NCI-H1105 (cell line): ENCODE data around the gene PTGR1.

Source experiments
- DNase-seq: peaks from one replicate; lab custom pipeline; 2025; lab: John Stamatoyannopoulos, UW

The PTGR1 gene

DNA sequence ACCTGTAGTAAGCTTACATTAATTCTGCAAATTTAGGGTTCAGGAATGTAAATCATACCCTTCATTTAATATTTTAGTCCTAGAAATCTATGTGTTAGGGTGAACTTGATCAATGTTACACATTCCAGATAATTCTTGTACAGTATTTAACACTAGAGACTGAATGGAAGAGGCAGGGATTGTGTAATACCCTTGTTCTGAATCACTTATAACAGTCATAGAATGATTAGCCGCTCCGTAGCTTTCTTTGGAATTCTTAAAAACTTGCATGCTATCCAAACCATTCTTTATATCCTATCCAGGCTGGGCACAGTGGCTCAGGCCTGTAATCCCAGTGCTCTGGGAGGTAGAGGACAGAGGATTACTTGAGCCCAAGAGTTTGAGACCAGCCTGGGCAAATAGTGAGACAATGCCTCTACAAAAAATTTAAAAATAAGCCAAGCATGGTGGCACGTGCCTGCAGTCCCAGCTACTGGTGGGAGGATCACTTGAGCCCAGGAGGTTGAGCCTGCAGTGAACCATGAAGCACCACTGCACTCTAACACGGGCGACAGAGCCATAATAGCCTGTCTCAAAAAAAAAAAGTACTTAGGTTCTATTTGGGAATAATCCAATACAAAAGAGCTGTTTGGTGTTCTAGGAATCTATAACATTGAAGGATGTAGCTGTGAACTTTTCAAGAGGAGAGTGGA is 66.2 kb downstream of the PTGR1 start:
- no peak for DNase-seq

DNA sequence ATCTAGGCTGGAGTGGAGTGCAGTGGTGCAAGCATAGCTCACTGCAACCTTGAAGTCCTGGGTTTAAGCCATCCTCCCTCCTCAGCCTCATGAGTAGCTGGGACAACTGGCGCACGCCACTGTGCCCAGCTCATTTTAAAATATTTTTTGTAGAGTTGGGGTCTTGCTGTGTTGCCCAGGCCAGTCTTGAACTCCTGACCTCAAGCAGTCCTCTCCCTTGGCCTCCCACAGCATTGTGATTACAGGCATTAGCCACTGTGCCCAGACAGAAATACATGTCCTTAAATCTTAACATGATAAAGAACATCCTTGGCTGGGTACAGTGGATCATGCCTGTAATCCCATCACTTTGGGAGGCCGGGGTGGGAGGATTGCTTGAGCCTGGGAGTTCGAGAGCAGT is 67.7 kb downstream of the PTGR1 start:
- no peak for DNase-seq

DNA sequence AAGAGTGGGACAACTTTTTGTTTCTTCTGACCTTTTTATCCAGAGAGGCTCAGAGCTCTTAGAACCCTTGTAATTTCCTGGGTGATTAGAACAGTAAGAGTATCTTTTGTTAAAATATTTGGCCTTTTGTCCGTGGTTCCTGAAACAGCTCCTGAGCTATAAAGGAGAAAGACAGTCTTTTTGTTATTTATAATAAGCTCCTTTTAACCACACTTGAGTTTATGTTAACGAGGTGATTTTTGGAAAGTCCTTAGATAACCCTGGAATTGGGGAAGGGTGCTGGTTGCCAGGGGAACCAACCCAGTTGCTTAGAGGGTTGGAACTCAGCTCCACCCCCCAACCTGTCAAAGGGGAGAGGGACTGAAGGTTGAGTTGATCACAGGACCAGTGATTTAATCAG is 69.7 kb downstream of the PTGR1 start:
- DNase-seq: no peak

DNA sequence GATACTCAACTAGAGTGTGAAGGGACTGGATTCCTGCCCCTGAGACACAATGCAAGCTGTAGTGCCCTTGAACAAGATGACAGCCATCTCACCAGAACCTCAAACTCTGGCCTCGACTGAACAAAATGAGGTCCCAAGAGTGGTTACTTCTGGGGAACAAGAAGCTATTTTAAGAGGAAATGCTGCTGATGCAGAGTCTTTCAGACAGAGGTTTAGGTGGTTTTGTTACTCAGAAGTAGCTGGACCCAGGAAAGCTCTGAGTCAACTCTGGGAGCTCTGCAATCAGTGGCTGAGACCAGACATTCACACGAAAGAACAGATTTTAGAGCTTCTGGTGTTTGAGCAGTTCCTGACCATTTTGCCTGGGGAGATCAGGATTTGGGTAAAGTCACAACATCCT is 72.1 kb downstream of the PTGR1 start:
- DNase-seq: no peak

DNA sequence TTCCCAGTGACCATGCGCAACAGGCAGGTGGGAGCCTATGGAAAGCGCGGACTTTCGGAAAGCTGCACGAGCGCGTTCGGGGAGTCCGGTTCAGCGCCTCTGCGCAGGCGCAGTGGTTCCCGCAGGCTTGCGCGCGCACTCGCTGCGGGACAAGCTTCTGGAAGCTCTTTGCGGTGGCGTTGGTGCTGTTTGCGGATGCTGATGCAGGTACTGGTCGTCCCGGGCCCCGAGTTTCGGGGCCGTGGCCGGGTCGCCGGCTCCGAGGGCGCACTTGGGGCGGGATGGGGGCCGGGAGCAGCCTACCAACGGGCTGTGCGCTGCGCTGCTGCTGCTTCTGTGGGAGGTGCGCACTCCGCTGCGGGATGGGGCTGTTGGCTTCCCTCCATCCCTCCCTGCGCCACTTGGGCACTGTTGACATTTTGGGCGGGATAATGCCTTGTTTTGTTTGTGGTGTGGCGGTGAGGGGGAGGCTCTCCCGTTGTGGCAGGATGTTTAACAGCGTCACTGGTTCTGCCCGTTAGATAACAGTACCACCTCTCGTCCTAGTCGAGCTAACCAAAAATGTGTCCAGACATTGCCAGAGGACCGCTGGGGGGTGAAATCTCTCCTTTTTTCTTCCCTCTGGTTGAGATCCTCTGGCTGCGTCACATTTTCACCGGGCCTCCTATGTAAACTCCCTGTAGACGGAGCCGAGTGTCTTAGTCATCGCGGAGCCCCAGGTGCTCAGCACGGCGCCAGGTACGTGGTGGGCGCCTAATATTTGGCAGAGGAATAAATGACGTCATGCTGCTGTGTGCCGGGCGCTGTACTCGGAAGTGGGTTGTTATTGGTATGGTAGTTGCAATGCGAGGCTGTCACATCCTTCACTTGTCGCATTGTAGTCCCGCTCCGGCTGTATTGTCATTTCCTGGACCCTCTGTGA is 74.1 kb downstream of the PTGR1 start, which contains the start of gene ZNF483:
Gene ZNF483, plus strand, starts transcription at position 124 of the 922 bp plus-strand sequence. CDS start 2,217 bp downstream, outside the sequence.
- DNase-seq: peak; percentile 89

DNA sequence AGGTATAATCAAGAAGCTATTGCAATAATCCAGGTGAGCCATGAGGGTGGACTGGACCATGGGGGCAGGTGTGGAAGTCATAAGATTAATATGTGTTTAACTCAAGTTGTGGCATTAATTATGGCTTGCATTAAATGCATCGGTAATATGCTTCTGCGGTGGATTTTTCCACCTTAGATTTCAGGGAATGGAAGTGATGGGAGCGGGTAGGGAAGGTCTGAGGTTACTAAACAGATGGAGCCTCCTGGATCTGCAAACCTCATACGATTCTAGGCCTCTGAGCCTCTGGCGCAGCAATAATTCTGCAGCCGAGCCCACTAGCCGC is 74.8 kb downstream of the PTGR1 start:
- no peak for DNase-seq

DNA sequence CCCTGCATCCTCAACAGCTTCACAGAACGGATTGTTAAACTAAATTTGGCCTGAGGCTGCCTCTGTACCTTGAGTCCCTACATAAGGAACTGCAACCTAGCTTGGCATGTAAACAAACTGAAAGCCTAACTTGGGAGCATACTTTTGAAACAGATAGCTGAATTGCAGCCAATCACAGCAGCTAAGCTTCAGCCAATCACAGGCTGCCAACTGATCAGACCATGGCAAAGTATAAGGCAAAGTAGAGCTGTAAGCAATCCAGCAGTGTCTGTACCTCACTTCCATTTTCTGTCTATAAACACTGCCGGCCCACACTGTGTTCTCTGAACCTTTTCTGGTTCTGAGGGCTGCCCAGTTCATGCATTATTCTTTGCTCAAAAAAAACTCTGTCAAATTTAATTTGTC is 83.4 kb downstream of the PTGR1 start:
- no peak for DNase-seq

DNA sequence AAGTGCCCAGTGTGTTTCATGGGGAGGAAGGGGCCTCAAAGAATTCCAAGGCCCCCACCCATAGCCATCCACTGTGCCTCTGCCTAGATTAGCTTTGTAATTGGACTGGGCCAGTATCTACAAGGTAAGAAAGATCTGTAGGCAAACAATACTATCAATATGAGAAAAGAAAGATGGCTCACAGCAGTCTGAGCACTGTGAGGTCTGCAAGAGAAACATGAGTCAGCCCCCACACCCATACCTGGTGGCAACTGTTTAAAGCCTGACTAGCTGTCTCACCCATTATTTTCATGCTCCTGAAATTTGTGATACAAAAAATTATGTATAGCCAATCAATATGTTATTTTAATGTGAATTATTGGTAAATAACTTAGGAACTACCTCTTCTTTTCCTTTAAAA is 84.5 kb downstream of the PTGR1 start:
- DNase-seq: no peak
